GOT3 (cell line): ENCODE measurements around the gene DENND6B.
"Not testable (repeated sequence)": the region's sequence is repeated elsewhere in the genome, so short reads cannot be mapped to it uniquely, and the experiment has no call there.

ENCODE experiments used
- DNase-seq: peaks from one replicate; lab custom pipeline; 2025; ENCODE audit warnings: mixed read lengths; lab: John Stamatoyannopoulos, UW

Gene DENND6B

DNA sequence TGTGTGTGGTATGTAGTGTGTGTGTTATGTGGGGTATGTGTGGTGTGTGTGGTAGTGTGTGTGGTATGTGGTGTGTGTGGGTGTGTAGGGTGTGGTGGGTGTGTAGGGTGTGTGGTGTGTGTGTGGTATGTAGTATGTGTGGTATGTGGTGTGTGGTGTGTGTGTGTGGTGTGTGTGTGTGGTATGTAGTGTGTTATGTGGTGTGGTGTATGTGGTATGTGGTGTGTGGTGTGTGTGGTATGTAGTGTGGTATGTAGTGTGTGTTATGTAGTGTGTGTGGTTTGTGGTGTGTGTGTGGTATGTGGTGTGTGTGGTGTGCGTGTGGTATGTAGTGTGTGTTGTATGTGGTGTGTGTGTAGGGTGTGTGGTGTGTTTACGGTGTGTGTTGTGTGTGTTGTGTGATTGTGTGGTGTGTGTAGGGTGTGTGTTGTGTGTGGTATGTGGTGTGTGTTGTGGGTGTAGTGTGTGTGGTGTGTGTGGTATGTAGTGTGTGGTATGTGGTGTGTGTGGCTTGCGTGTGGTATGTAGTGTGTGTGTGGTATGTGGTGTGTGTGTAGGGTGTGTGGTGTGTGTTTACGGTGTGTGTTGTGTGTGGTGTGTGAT lies 12.1 kb upstream of the DENND6B start:
- DNase-seq = no peak

- DNase-seq = no peak
These were observed 11.3 kb upstream of the DENND6B start for GRCh38 chr22:50338042-50338573.

DNA sequence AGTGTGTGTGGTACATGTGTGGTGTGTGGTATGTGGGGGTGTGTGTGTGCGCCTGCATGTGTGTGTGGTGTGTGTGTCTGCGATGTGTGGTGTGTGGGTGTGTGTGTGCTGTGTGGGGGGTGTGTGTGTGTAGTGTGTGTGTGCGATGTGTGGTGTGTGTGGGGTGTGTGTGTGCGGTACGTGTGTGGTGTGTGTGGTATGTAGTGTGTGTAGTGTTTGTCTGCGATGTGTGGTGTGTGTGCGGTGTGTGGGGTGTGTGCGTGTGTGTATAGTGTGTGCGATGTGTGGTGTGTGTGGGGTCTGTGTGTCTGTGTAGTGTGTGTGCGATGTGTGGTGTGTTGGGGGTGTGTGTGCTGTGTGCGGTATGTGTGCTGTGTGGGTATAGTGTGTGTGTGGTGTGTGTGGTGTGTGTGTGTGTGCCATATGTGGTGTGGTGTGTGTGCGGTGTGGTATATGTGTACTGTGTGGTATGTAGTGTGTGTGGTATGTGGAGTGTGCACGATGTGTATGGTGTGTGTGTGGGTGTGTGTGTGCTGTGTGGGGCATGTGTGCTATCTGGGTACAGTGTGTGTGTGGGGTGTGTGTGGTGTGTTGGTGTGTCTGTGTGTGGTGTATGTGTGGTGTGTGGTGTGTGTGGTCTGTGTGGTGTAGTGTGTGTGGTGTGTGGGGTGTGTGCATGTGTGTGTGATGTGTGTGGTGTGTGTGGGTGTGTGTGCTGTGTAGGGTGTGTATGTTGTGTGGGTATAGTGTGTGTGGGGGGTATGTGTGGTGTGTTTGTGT lies 10.6 kb upstream of the DENND6B start:
- DNase-seq = no peak

GRCh38 chr22:50334433-50334832 lies 7.6 kb upstream of the DENND6B start:
- DNase-seq = not testable (repeated sequence)

- no peak for DNase-seq
These were observed 2.4 kb upstream of the DENND6B start for GRCh38 chr22:50329236-50329635.

DNA sequence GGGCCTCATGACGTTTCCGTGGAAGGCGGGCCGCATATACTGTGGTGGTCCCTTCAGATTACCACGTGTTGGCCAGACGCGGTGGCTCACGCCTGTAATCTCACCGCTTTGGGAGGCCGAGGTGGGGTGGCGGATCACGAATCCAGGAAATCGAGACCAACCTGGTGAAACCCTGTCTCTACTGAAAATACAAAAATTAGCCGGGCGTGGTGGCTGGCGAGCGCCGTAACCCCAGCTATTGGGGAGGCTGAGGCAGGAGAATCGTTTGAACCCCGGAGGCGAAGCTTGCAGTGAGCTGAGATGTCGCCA lies 853 bp upstream of the DENND6B start:
- DNase-seq = no peak

- no peak for DNase-seq
These were observed 422 bp downstream of the DENND6B start for GRCh38 chr22:50326225-50326955.

DNA sequence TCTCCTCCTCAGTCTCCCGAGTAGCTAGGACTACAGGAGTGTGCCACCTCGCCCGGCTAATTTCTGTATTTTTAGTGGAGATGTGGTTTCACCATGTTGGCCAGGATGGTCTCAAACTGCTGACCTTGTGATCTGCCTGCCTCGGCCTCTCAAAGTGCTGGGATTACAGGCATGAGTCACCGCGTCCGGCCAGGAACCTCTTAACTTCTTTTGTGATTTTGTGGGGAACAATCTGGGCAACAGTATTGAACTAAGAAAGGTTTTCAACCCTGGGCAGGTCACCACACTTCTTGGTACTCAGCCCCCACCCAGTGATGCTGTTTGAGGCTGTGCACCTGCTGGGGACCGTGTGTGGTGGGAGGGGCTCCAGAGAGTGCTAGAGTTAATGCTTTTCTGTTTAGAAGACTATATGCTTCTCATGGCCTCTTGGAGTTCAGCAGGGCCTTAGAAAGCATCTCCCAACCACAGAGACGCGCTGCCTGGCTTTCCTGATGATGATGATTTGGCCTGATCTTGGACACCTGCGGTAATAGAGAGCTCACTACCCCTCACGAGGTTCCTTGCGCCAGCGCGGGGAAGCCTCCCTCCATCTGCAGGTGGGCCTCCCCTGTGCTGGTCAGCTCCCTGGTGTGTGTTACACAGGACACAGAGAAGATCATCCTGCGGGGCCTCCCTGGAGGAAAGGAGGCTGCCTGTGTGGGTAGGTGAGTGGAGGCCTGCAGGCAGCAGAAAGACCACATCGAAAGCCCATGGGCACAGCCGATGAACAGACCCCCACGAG lies 1.2 kb downstream of the DENND6B start:
- DNase-seq = no peak

DNA sequence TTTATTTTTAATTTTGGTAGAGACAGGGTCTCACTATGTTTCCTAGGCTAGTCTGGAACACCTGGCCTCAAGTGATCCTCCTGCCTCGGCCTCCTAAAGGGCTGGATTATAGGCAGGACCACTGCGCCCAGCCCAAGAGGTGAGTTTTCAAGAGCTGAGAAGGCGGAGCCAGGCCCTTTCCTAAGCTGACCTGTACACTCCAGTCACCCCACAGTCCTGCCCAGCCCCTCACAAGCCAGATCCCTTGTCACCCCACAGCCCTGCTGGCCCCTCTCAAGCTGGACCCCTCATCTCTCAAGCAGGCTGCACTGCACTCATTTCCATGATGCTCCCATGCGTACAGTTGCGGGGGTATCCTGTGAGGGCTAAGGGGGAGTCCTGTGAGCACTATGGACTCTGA lies 2.9 kb downstream of the DENND6B start:
- DNase-seq = no peak

DNA sequence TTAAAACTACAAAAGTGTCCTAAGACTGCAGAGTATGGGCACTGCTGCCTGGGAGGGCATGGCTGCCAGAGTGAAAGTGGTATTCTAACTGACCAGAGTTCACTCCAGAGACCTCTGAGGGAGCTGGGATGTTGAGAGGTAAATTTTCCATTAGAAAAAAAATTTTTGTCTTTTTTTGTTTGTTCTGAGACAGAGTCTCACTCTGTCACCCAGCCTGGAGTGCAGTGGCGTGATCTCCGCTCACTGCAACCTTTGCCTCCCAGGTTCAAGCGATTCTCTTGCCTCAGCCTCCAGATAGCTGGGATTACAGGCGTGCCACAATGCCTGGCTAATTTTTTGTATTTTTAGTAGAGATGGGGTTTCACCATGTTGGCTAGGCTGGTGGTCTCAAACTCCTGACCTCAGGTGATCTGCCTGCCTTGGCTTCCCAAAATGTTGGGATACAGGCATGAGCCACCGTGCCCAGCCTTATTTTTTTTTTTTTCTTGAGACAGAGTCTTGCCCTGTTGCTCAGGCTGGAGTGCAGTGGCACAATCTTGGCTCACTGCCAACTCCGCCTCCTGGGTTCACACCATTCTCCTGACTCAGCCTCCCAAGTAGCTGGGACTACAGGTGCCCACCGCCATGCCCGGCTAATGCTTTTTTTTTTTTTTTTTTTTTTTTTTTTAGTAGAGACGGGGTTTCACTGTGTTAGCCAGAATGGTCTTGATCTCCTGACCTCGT lies 4.3 kb downstream of the DENND6B start:
- DNase-seq = not testable (repeated sequence)

DNA sequence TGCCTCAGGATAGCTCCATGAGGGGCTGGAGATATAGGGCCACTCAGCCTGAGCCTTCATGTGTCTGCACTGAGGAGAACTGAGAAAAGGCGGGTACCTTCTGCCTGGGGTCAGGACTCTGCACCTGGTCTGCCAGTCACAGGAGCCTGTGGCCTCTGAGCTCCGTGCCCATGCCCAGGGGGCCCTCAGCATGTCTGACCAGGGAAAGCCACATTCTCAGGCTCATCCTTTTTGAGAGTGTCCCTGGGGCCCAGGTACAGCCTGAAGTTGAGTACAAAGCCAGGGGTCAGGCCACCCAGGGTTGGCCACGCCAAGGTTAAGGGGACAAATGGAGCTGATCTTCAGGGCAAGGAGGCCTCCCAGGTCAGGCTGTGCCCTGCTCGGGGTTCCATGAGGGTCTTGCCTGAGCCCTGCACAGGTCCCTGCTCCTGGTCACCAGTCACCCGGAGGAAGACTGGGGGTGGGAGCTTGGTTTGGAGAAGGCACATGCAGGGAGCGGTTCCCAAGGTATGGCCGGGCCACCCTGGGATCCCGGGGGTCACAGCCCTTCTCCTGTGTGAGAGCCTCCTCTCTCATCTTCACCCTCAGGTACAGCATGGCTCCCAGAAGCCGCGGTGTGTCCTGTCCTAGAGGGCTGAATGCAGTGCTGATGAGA lies 6.0 kb downstream of the DENND6B start:
- no peak for DNase-seq

GRCh38 chr22:50320116-50320515 lies 6.7 kb downstream of the DENND6B start:
- DNase-seq = no peak

GRCh38 chr22:50319503-50319951 lies 7.3 kb downstream of the DENND6B start:
- no peak for DNase-seq

- DNase-seq = no peak
These were observed 8.0 kb downstream of the DENND6B start for GRCh38 chr22:50318698-50319411.

- DNase-seq = no peak
These were observed 8.5 kb downstream of the DENND6B start for GRCh38 chr22:50318356-50318697.

GRCh38 chr22:50317674-50318073 lies 9.1 kb downstream of the DENND6B start:
- DNase-seq = no peak

- no peak for DNase-seq
These were observed 9.6 kb downstream of the DENND6B start for GRCh38 chr22:50317178-50317577.

GRCh38 chr22:50316114-50317065 lies 10.4 kb downstream of the DENND6B start:
- DNase-seq = no peak
